GM19395 (cell line): ENCODE data around the gene NATD1.

Source experiments
- ATAC-seq: cut with Tn5 transposase; IDR thresholded peaks from one replicate; pipeline ENCODE4 v1.9.1; 2021; ENCODE audit warnings: mild to moderate bottlenecking, moderate library complexity; ENCODE audit not compliant: unreplicated experiment

Gene NATD1

GRCh38 chr17:21289902-21290571 is 36.8 kb upstream of the NATD1 start:
- no peak for ATAC-seq

- no peak for ATAC-seq
Observed at GRCh38 chr17:21289175-21289901, 36.1 kb upstream of the NATD1 start.

GRCh38 chr17:21288571-21289017 is 35.4 kb upstream of the NATD1 start:
- ATAC-seq: peak; percentile 18

DNA sequence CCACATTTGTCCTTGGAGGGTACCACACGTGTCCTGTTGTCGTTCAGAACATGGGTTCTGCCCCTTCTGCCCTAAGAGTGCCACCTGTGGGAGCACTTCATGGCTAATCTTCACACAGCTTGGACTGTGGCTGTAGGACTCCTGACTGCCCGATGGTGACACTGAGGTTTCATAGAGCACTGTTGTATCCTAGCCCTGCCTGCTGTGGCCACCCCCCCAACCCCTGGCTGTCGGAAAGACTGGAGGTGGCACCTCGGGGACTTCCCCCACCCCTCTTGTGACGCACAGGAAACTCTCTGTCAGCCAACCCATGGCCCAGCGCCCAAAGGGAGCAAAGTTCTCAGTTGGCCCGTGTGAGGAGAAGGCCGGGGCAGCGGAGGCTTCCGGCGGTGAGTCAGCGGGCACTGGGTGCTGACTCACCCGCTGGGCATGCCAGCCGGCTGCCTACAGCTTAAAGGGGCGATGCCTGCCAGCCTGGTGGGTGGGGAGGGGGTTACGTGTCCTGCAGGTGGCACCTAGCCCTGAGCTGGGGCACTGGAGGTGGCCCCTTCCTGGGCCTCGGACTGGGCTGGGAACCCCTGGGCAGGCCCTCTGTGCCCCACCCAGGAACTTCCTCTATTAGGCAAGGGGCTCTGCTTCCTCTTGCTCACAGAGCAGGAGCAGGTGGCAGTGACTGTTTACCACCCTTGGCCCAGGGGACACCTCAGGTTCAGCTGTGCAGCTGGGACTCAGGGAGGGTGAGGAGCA is 34.7 kb upstream of the NATD1 start:
- peak; percentile 33 for ATAC-seq

- no peak for ATAC-seq
Observed at GRCh38 chr17:21286909-21287702, 33.9 kb upstream of the NATD1 start.

- ATAC-seq: no peak
Observed at GRCh38 chr17:21286066-21286770, 33.0 kb upstream of the NATD1 start.

DNA sequence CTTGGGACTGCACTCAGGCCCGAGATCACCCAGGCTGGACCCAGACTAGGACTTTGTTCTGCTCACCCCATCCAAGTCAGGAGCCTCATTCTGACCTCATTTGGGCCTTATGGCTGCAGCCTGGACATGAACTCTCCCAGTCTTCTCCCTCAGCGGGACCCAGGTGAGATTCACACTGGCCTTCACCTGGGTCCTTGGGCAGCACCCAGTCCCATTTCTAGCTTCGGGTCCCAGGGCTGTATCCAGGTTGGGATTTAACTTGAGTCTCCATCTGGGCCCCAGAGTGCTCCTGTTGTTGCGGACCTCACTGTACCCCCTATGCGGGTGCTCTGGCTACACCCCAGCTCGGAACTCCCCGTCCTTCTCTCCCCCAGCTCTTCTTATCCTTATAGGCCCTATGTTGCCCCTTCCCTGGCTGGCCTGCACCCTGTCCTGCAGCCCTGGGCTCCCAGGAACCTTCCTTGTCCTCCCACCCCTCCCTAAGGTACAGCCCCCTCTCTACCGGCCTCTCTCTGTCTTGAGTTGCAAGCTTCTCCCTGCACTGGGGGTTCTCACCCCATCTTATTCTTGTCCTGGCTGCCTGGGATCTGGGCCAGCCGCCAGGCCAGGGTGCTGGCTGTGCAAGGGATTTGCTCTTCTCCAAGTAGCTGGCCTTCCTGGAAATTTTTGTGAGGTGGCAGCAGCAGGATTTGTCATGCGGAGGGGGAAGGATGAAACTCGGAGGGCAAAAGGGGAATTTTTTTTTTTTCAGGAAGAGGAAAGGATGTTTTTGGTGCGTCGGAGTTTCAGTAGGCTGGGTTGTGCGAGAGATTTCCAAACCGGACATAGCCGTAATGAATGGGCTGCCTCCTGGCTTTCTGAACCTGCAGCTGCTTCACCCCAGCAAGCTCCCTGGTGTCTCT is 32.2 kb upstream of the NATD1 start:
- no peak for ATAC-seq

- ATAC-seq: peak; percentile 77
Observed at GRCh38 chr17:21284319-21285163, 31.3 kb upstream of the NATD1 start, which contains the start of gene MAP2K3. Gene MAP2K3, plus strand, starts transcription at chr17:21284711. Its CDS starts 210 bp downstream, at chr17:21284921.

GRCh38 chr17:21283482-21284318 is 30.5 kb upstream of the NATD1 start:
- ATAC-seq: peak; percentile 18

GRCh38 chr17:21282850-21283249 is 29.6 kb upstream of the NATD1 start:
- no peak for ATAC-seq

DNA sequence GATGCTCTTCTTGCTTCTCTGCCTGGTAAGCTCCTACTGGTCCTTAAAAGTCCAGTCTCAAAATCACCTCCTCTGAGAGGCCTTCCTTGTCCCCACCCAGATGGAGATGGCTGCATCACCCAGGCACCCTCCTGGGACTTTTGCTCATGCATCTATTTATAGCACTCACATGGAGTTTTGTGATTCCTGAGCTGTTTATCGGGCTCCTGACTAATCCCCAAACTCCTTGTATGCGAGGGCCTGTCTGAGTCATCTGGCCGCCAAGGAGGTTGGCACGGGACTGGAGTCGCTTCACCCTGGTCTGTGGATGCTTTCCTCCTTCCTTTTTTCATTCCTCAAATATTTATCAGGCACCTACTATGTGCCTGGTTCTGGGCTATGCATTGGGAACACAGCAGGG is 29.0 kb upstream of the NATD1 start:
- no peak for ATAC-seq

GRCh38 chr17:21280081-21280518 is 26.9 kb upstream of the NATD1 start:
- peak; percentile 28 for ATAC-seq

- ATAC-seq: no peak
Observed at GRCh38 chr17:21279582-21279981, 26.4 kb upstream of the NATD1 start.

DNA sequence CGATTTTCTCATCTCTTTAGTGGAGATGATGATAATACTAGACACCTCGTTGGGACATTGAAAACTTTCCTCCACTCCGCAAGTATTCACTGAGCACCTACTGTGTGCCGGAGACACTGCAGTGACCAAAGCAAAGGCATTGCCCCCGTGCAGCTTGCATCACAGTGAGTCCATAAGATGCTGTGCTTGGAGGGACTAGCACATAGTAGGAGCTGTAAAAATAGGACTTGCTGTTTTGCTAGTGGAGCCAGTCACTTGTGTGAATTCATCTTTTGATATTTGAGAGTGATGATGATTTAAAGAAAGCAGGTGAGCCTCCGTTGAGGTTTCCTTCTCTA is 26.0 kb upstream of the NATD1 start:
- ATAC-seq: no peak

GRCh38 chr17:21278450-21279197 is 25.4 kb upstream of the NATD1 start:
- no peak for ATAC-seq

DNA sequence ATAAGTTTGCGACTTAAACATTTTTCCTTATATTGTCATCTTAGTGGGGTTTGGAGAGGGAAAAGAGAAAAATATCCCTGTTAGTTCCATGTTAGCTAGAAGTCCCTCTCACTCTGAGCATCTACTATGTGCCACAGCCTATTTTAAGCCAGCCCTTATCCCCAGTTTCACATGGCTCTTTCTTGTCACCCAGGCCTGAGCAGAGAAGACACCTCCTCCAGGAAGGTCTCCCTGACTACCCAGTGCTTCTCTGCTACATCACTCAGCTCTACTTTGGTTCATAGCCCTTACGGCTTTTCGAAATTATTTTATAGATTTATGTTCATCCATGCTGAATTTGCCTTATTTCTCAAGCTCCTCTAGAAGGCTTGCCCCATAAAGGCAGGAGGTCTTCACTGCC is 24.1 kb upstream of the NATD1 start:
- no peak for ATAC-seq

DNA sequence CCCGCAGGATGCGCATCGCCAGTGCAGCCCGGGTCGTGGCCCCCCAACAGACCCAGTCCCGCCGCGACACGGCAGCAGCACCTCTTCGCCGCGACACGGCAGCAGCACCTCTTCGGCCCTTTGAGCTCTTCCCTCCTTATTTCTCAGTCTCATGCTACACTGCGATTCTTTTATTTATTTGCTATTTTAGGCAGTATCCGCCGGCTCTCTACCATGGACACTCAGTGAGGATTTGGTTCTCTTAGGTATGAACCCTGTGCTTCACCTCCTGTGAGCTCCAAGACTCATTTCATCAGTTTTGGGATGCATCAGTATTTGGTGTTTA is 23.0 kb upstream of the NATD1 start:
- no peak for ATAC-seq
